Activated T-cell treated with anti-CD3 and anti-CD28 coated beads, Interleukin-2, amount 50 U/mL, for 72 hours (primary cell): ENCODE measurements around the gene LDLR. TPM values are rescaled to one million over a fixed set of nuclear protein-coding genes. Genes with fewer than 3 reads are reported as not detected.
"Not testable (repeated sequence)": the region's sequence is repeated elsewhere in the genome, so short reads cannot be mapped to it uniquely, and the experiment has no call there.

Experiments
- ATAC-seq, 2 donors: fragments of 150-1000 bp; cut with Tn5 transposase; replicated peaks in 1 of 2; 2 replicates each; pipeline ENCODE4 v1.10.0; 2021; ENCODE audit warnings: moderate library complexity in 2 of 2, mild to moderate bottlenecking in 1 of 2
- DNase-seq, 2 donors: peaks; one replicate each; pipeline ENCODE4 v3.0.0; 2021 to 2022; ENCODE audit warnings: mixed read lengths in 1 of 2
- H3K27ac Mint-ChIP-seq: one replicate; pipeline ENCODE4 v1.8.0; 2022; ENCODE audit warnings: mild to moderate bottlenecking, moderate library complexity, mixed read lengths
- H3K27me3 Mint-ChIP-seq: one replicate; pipeline ENCODE4 v1.8.0; 2022; ENCODE audit warnings: low read depth, mixed read lengths
- H3K36me3 Mint-ChIP-seq, 2 donors: one replicate each; pipeline ENCODE4 v1.8.0; 2022; ENCODE audit warnings: mixed read lengths in 2 of 2, mild to moderate bottlenecking in 1 of 2; ENCODE audit not compliant: insufficient read depth in 2 of 2
- H3K4me1 Mint-ChIP-seq: one replicate; pipeline ENCODE4 v1.8.0; 2022; ENCODE audit warnings: low read depth, mixed read lengths
- H3K4me3 Mint-ChIP-seq, 2 donors: one replicate each; pipeline ENCODE4 v1.8.0; 2022; ENCODE audit warnings: mild to moderate bottlenecking in 2 of 2, mixed read lengths in 2 of 2, moderate library complexity in 2 of 2
- H3K9me3 Mint-ChIP-seq, 2 donors: one replicate each; pipeline ENCODE4 v1.8.0; 2022; ENCODE audit warnings: mixed read lengths in 2 of 2
- total RNA-seq, 2 donors: library from RNA; stranded (reverse); gene quantifications; one replicate each; pipeline ENCODE4 v1.2.3, GENCODE V29; 2022

LDLR gene
- total RNA-seq, 2 donors from 2014 or later = 23.3 to 31.0 TPM

DNA sequence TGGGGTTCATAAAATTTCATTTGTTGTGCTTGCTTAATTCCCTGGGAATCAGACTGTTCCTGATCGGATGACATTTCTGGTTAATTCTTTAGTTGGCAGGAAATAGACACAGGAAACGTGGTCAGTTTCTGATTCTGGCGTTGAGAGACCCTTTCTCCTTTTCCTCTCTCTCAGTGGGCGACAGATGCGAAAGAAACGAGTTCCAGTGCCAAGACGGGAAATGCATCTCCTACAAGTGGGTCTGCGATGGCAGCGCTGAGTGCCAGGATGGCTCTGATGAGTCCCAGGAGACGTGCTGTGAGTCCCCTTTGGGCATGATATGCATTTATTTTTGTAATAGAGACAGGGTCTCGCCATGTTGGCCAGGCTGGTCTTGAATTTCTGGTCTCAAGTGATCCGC lies 10.8 kb downstream of the LDLR start:
- Mint-ChIP-seq H3K9me3 (peaks cover 0 to 2% of the 10 kb centered on the region in 2 donors), H3K27me3 (no peaks in the 10 kb centered on the region), H3K4me3 (no peak overlapping the region), H3K36me3 (peaks cover 12 to 43% of the 10 kb centered on the region in 2 donors), H3K27ac (peak overlapping the region; percentile 30), H3K4me1 (peaks cover 31% of the 10 kb centered on the region)
- ATAC-seq (no peak), DNase-seq (no peak)

DNA sequence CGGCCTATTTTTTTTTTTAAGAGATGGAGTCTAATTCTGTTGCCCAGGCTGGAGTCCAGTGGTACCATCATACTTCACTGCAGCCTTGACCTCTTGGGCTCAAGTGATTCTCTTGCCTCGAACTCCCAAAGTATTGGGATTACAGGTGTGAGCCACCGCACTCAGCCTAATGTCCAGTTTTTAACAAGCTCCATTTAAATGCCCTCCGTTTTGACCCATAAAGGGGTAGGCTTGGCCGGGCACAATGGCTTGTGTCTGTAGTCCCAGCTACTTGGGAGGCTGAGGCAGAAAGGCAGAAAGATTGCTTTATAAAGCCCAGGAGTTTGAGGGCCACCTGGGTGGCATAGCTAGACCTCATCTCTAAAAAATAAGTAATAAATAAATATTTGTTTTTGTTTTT lies 11.8 kb downstream of the LDLR start:
- H3K27ac Mint-ChIP-seq = no peak overlapping the region
- peaks cover 13 to 41% of the 10 kb centered on the region in 2 donors for H3K36me3 Mint-ChIP-seq
- no peaks in the 10 kb centered on the region for H3K27me3 Mint-ChIP-seq
- ATAC-seq = no peak
- H3K9me3 Mint-ChIP-seq = peaks cover 0 to 2% of the 10 kb centered on the region in 2 donors
- H3K4me1 Mint-ChIP-seq = peaks cover 21% of the 10 kb centered on the region
- DNase-seq = no peak
- no peak overlapping the region for H3K4me3 Mint-ChIP-seq

DNA sequence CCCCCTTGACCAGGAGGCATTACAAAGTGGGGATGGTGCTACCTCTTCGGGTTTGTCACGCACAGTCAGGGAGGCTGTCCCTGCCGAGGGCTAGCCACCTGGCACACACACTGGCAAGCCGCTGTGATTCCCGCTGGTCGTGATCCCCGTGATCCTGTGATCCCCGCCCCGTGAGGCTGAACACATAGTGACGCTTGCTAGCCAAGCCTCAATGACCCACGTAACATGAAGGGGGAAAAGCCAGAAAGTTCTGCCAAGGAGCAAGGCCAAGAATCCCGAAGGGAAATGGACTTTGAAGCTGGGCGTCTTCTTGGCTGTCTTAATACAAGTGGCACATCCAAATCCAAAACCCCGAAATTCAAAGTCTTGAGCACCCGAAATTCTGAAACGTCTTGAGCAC lies 13.7 kb downstream of the LDLR start:
- DNase-seq = no peak
- Mint-ChIP-seq H3K27me3 (no peaks in the 10 kb centered on the region), H3K27ac (no peak overlapping the region), H3K4me3 (no peak overlapping the region), H3K36me3 (peaks cover 15 to 40% of the 10 kb centered on the region in 2 donors), H3K9me3 (no peaks in the 10 kb centered on the region), H3K4me1 (peaks cover 5% of the 10 kb centered on the region)
- no peak for ATAC-seq

DNA sequence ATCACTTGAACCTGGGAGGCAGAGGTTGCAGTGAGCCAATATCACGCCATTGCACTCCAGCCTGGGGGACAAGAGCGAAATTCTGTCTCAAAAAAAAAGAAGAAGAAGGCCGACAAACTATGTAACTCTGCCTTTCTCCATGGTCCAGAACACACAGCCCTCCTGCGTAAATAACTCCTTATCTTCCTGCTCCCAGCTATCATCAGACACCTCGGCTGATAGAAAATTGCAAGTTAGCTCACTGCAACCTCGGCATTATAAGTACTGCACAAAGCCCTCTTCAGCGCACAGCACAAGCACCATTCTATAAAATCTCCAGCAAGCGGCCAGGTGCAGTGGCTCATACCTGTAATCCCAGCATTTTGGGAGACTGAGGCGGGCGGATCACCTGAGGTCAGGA lies 14.4 kb downstream of the LDLR start:
- peaks cover 15 to 44% of the 10 kb centered on the region in 2 donors for H3K36me3 Mint-ChIP-seq
- not testable (repeated sequence) for DNase-seq, H3K9me3 Mint-ChIP-seq, H3K27ac Mint-ChIP-seq, ATAC-seq, H3K4me1 Mint-ChIP-seq, H3K27me3 Mint-ChIP-seq, H3K4me3 Mint-ChIP-seq

DNA sequence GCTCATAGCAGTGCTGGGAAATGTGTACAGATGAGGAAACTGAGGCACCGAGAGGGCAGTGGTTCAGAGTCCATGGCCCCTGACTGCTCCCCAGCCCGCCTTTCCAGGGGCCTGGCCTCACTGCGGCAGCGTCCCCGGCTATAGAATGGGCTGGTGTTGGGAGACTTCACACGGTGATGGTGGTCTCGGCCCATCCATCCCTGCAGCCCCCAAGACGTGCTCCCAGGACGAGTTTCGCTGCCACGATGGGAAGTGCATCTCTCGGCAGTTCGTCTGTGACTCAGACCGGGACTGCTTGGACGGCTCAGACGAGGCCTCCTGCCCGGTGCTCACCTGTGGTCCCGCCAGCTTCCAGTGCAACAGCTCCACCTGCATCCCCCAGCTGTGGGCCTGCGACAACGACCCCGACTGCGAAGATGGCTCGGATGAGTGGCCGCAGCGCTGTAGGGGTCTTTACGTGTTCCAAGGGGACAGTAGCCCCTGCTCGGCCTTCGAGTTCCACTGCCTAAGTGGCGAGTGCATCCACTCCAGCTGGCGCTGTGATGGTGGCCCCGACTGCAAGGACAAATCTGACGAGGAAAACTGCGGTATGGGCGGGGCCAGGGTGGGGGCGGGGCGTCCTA lies 15.9 kb downstream of the LDLR start:
- no peaks in the 10 kb centered on the region for H3K9me3 Mint-ChIP-seq
- ATAC-seq (no peak), DNase-seq (no peak)
- no peaks in the 10 kb centered on the region for H3K4me1 Mint-ChIP-seq
- H3K36me3 Mint-ChIP-seq = peaks cover 14 to 42% of the 10 kb centered on the region in 2 donors
- H3K27ac Mint-ChIP-seq = no peak overlapping the region
- no peaks in the 10 kb centered on the region for H3K27me3 Mint-ChIP-seq
- no peak overlapping the region for H3K4me3 Mint-ChIP-seq

DNA sequence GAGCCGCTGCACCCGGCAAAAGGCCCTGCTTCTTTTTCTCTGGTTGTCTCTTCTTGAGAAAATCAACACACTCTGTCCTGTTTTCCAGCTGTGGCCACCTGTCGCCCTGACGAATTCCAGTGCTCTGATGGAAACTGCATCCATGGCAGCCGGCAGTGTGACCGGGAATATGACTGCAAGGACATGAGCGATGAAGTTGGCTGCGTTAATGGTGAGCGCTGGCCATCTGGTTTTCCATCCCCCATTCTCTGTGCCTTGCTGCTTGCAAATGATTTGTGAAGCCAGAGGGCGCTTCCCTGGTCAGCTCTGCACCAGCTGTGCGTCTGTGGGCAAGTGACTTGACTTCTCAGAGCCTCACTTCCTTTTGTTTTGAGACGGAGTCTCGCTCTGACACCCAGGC lies 17.2 kb downstream of the LDLR start:
- DNase-seq (no peak), ATAC-seq (no peak)
- Mint-ChIP-seq H3K27me3 (no peaks in the 10 kb centered on the region), H3K27ac (no peak overlapping the region), H3K36me3 (peaks cover 16 to 39% of the 10 kb centered on the region in 2 donors), H3K4me3 (no peak overlapping the region), H3K9me3 (no peaks in the 10 kb centered on the region), H3K4me1 (no peaks in the 10 kb centered on the region)

DNA sequence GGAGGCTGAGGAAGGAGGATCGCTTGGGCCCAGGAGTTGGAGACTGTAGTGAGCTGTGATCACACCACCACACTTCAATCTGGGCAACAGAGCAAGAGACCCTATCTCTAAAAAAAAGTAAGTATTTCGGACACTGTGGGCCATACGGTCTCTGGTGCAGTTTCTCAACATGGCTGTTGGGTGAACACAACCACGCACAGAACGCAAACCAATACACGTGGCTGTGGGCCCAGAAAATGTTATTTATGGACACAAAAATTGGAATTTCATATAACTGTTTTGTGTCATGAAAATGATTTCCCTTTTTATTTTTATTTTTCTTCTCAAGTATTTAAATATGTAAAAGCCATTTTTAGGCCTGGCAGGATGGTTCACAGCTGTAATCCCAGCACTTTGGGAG lies 19.5 kb downstream of the LDLR start:
- ATAC-seq = no peak
- no peaks in the 10 kb centered on the region for H3K27me3 Mint-ChIP-seq
- H3K27ac Mint-ChIP-seq = no peak overlapping the region
- no peaks in the 10 kb centered on the region for H3K4me1 Mint-ChIP-seq
- no peak overlapping the region for H3K4me3 Mint-ChIP-seq
- H3K36me3 Mint-ChIP-seq = peaks cover 18 to 37% of the 10 kb centered on the region in 2 donors
- no peaks in the 10 kb centered on the region for H3K9me3 Mint-ChIP-seq
- DNase-seq = no peak

DNA sequence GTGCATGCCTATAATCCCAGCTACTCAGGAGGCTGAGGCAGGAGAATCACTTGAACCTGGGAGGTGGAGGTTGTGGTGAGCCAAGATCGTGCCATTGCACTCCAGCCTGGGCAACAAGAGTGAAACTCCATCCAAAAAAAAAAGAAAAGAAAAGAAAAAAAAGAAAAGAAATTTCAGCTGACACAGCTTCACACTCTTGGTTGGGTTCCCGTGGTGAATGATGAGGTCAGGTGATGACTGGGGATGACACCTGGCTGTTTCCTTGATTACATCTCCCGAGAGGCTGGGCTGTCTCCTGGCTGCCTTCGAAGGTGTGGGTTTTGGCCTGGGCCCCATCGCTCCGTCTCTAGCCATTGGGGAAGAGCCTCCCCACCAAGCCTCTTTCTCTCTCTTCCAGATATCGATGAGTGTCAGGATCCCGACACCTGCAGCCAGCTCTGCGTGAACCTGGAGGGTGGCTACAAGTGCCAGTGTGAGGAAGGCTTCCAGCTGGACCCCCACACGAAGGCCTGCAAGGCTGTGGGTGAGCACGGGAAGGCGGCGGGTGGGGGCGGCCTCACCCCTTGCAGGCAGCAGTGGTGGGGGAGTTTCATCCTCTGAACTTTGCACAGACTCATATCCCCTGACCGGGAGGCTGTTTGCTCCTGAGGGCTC lies 22.0 kb downstream of the LDLR start:
- H3K36me3 Mint-ChIP-seq = peaks cover 13 to 37% of the 10 kb centered on the region in 2 donors
- H3K9me3 Mint-ChIP-seq = no peaks in the 10 kb centered on the region
- no peak overlapping the region for H3K27ac Mint-ChIP-seq
- DNase-seq (no peak), ATAC-seq (no peak)
- no peaks in the 10 kb centered on the region for H3K4me1 Mint-ChIP-seq
- H3K4me3 Mint-ChIP-seq = no peak overlapping the region
- H3K27me3 Mint-ChIP-seq = no peaks in the 10 kb centered on the region

DNA sequence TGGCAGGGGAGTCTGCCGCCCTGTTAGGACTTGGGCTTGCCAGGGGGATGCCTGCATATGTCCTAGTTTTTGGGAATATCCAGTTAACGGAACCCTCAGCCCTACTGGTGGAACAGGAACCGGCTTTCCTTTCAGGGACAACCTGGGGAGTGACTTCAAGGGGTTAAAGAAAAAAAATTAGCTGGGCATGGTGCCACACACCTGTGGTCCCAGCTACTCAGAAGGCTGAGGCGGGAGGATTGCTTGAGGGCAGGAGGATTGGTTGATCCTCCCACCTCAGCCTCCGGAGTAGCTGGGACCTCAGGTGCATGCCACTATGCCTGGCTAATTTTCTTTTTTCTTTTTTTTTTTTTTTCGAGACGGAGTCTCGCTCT lies 22.5 kb downstream of the LDLR start:
- ATAC-seq = no peak

DNA sequence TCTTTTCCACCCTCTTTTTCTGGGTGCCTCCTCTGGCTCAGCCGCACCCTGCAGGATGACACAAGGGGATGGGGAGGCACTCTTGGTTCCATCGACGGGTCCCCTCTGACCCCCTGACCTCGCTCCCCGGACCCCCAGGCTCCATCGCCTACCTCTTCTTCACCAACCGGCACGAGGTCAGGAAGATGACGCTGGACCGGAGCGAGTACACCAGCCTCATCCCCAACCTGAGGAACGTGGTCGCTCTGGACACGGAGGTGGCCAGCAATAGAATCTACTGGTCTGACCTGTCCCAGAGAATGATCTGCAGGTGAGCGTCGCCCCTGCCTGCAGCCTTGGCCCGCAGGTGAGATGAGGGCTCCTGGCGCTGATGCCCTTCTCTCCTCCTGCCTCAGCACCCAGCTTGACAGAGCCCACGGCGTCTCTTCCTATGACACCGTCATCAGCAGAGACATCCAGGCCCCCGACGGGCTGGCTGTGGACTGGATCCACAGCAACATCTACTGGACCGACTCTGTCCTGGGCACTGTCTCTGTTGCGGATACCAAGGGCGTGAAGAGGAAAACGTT lies 24.0 kb downstream of the LDLR start:
- H3K4me1 Mint-ChIP-seq = no peaks in the 10 kb centered on the region
- DNase-seq (no peak), ATAC-seq (no peak)
- no peak overlapping the region for H3K27ac Mint-ChIP-seq
- no peaks in the 10 kb centered on the region for H3K27me3 Mint-ChIP-seq
- H3K36me3 Mint-ChIP-seq = peaks cover 14 to 41% of the 10 kb centered on the region in 2 donors
- no peak overlapping the region for H3K4me3 Mint-ChIP-seq
- H3K9me3 Mint-ChIP-seq = no peaks in the 10 kb centered on the region

More for the DNA sequence above, 22.5 kb downstream of the LDLR start:
- H3K27me3 Mint-ChIP-seq = no peaks in the 10 kb centered on the region
- H3K9me3 Mint-ChIP-seq = no peaks in the 10 kb centered on the region
- H3K27ac Mint-ChIP-seq = no peak overlapping the region
- H3K4me3 Mint-ChIP-seq = no peak overlapping the region
- no peak for DNase-seq
- peaks cover 12 to 36% of the 10 kb centered on the region in 2 donors for H3K36me3 Mint-ChIP-seq
- H3K4me1 Mint-ChIP-seq = no peaks in the 10 kb centered on the region

DNA sequence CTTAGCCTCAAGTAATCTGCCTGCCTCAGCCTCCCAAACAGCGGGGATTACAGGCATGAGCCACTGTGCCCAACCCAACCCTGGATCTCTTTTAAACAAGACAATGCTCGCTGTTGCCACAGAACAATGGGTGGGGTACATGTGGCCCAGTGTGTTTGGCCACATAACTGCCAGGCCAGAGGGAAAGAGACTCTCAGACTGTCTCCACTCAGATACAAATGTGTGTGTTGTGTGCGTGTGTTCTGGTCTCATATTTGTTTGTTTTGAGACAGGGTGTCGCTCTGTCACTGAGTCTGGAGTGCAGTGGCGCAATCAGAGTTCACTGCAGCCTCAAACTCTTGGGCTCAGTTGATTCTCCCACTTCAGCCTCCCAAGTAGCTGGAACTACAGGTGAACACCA lies 25.8 kb downstream of the LDLR start:
- Mint-ChIP-seq H3K27ac (no peak overlapping the region), H3K4me1 (no peaks in the 10 kb centered on the region), H3K9me3 (no peaks in the 10 kb centered on the region), H3K27me3 (no peaks in the 10 kb centered on the region), H3K4me3 (no peak overlapping the region), H3K36me3 (peaks cover 16 to 43% of the 10 kb centered on the region in 2 donors)
- no peak for DNase-seq
- no peak for ATAC-seq

DNA sequence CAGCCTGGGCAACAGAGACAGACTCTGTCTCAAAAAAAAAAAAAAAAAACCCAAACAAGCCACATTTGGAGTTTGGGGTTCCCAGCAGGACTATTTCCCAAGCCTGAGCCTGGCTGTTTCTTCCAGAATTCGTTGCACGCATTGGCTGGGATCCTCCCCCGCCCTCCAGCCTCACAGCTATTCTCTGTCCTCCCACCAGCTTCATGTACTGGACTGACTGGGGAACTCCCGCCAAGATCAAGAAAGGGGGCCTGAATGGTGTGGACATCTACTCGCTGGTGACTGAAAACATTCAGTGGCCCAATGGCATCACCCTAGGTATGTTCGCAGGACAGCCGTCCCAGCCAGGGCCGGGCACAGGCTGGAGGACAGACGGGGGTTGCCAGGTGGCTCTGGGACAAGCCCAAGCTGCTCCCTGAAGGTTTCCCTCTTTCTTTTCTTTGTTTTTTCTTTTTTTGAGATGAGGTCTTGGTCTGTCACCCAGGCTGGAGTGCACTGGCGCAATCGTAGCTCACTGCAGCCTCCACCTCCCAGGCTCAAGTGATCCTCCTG lies 26.7 kb downstream of the LDLR start:
- no peak for DNase-seq
- H3K4me1 Mint-ChIP-seq = no peaks in the 10 kb centered on the region
- H3K27me3 Mint-ChIP-seq = no peaks in the 10 kb centered on the region
- H3K27ac Mint-ChIP-seq = no peak overlapping the region
- H3K36me3 Mint-ChIP-seq = peaks cover 22 to 49% of the 10 kb centered on the region in 2 donors
- H3K9me3 Mint-ChIP-seq = no peaks in the 10 kb centered on the region
- no peak for ATAC-seq
- no peak overlapping the region for H3K4me3 Mint-ChIP-seq

DNA sequence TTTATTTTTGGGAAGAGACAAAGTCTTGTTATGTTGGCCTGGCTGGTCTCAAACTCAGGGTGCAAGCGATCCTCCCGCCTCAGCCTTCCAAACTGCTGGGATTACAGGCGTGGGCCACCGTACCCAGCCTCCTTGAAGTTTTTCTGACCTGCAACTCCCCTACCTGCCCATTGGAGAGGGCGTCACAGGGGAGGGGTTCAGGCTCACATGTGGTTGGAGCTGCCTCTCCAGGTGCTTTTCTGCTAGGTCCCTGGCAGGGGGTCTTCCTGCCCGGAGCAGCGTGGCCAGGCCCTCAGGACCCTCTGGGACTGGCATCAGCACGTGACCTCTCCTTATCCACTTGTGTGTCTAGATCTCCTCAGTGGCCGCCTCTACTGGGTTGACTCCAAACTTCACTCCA lies 27.2 kb downstream of the LDLR start:
- H3K4me3 Mint-ChIP-seq = no peak overlapping the region
- H3K27me3 Mint-ChIP-seq = no peaks in the 10 kb centered on the region
- DNase-seq (no peak), ATAC-seq (no peak)
- no peak overlapping the region for H3K27ac Mint-ChIP-seq
- H3K36me3 Mint-ChIP-seq = peaks cover 21 to 45% of the 10 kb centered on the region in 2 donors
- no peaks in the 10 kb centered on the region for H3K9me3 Mint-ChIP-seq
- no peaks in the 10 kb centered on the region for H3K4me1 Mint-ChIP-seq
